ENCODE data around the gene PHF2.

DNA sequence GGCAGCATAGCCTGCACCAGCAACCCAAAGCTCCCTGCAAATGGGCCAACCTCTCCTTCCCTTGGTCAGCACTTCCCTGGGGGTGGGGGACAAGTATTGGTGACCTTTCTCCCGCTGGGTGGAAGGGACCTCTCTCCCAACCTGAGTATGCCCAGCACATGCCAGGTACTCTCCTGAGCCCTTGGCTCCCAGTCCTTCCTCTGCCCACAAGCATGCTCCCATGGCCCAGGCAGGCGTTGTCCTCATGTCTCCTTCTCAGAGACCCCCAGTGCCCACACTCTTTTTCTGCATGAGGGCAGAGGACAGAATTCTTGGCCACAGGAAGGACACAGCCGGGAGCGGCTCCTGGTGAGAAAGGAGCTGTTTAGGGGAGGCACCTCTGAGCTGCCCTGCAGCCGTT lies 60.3 kb downstream of the PHF2 start:
- no peak for TF ChIP-seq TRIM28 (IDR thresholded peaks at IDR 0.05)
- no peak for TF ChIP-seq EZH2 (IDR thresholded peaks at IDR 0.05; ENCODE audit: borderline replicate concordance, low read depth, low read length)
- no peak for TF ChIP-seq ETV5 (CRISPR knock-in tag; IDR thresholded peaks at IDR 0.05; ENCODE audit: low read depth)
- TF ChIP-seq GABPA (tag; conservative IDR thresholded peaks at IDR 0.05; ENCODE audit: low read depth) = no peak
- TF ChIP-seq HNRNPH1 (optimal IDR thresholded peaks at IDR 0.05; ENCODE audit: low read depth, low read length) = no peak
- no peak for TF ChIP-seq HNRNPL (IDR thresholded peaks at IDR 0.05; ENCODE audit: low read depth, low read length)
- TF ChIP-seq TAF1 (IDR thresholded peaks at IDR 0.05; ENCODE audit: control insufficient read depth, extremely low read depth, insufficient read depth, low read length, severe bottlenecking) = no peak
- TF ChIP-seq HCFC1 (IDR thresholded peaks at IDR 0.05; ENCODE audit: low read depth, low read length) = no peak
- TF ChIP-seq ZNF57 (CRISPR knock-in tag; IDR thresholded peaks at IDR 0.05) = no peak
